Nasal cavity respiratory epithelium epithelial cell of viscerocranial mucosa (primary cell): ENCODE results near the gene SAFB2. TPM values are rescaled to one million over a fixed set of nuclear protein-coding genes. Genes with fewer than 3 reads are reported as not detected.

ENCODE experiments used
- total RNA-seq: library from RNA; depleted of rRNA; stranded (reverse); fragments of >200 nt; gene quantifications from 2 replicates; pipeline ENCODE4 v1.2.3, GENCODE V29; 2014

SAFB2 gene
- 31.8 and 41.9 TPM in 2 replicates for total RNA-seq

DNA sequence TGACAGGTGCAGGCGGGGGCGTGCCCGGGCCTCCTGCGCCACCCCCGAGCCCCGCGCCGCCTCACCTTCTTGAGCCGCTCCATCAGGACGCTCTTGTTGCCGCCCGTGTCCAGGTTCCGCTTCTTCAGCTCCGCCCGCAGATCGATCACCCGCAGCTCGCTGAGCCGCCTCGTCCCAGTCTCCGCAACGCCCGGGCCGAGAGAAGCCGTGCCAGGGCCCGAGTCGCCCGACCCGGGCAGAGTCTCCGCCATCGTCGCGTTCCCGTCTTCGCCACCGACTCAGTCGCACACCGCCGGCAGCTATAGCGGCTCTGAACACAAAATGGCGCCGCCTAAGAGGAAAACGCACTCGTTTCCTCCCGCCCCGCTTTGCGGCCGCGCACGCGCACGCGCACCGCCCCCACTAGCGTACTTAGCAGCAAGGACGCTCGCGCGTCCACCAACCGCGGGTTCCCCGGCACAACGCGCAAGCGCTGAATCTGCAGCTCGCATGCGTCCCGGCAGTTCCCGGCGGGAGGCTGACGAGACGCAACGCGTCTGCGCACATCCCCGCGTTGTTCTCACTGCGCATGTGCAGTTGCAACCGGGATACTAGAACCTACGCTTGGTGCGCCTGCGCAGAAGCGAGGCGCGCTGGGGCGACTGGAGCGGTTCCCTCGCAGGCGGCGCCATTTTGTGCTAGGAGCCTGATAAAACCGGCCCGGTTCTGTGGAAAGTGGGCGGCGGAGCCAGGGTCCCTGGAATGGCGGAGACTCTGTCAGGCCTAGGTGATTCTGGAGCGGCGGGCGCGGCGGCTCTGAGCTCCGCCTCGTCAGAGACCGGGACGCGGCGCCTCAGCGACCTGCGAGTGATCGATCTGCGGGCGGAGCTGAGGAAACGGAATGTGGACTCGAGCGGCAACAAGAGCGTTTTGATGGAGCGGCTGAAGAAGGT lies at the start of gene SAFB2, which contains the start of gene SAFB:
Gene SAFB2 (minus strand): TSS at position 312 of the 932 bp plus-strand sequence. CDS start 61 bp downstream, at position 251.
Gene SAFB (plus strand): TSS at position 619 of the 932 bp plus-strand sequence. CDS start 123 bp downstream, at position 742.

DNA sequence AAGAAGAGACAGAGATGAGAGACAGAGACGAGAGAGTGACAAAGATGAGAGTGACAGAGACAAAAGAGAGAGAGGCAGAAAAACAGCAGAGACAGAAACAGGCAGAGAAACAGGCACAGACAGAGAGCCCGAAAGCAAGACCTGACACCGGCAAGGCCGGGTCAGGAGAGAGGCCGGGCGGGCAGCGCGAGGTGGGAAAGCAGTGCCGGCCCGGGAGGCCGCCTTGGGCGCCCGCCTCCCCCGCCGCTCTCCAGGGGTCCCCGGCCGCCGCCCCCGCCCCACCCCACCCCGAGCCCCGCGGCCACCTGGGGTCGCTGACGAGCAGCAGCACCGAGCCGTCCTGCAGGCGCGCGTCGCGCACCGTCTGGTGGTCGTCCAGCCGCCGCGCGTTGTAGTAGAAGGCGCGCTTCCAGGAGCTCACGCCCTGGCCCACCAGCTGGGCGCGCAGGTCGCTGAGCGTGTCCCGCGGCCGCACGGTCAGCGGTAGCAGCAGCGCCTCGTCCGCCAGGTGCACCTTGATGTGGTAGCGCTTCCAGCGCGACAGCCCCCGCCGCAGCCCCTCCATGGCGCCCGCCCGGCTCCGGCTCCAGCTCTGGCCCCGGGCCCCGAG lies 55.1 kb downstream of the SAFB2 start, which contains the start of gene TINCR:
Gene TINCR (minus strand): TSS at position 594 of the 610 bp plus-strand sequence.

Other genes starting within 250 kb of the SAFB2 start
- gene ZNRF4, start 167.4 kb downstream of the SAFB2 start, total RNA-seq, result not detected in 2 replicates
- gene TINCR, start 54.8 kb downstream of the SAFB2 start, total RNA-seq, result 6.9 and 14.0 TPM in 2 replicates
- 71.1 and 97.0 TPM in 2 replicates for gene SAFB, start 307 bp upstream of the SAFB2 start, total RNA-seq
- gene MICOS13, start 57.7 kb upstream of the SAFB2 start, total RNA-seq, result 16.6 and 30.8 TPM in 2 replicates
- gene HSD11B1L, start 58.3 kb upstream of the SAFB2 start, total RNA-seq, result 5.1 and 10.4 TPM in 2 replicates
- 351 and 752 TPM in 2 replicates for gene RPL36, start 67.5 kb upstream of the SAFB2 start, total RNA-seq
- gene LONP1, start 97.4 kb upstream of the SAFB2 start, total RNA-seq, result 216 and 221 TPM in 2 replicates
- not detected in 2 replicates for gene CATSPERD, start 97.9 kb upstream of the SAFB2 start, total RNA-seq
- 0.34 and 0.50 TPM in 2 replicates for gene PRR22, start 162.0 kb upstream of the SAFB2 start, total RNA-seq
- gene DUS3L, start 168.4 kb upstream of the SAFB2 start, total RNA-seq, result 29.2 and 41.4 TPM in 2 replicates
- gene NRTN, start 182.3 kb upstream of the SAFB2 start, total RNA-seq, result 0.28 and 0.68 TPM in 2 replicates
- 1.0 and 8.1 TPM in 2 replicates for gene FUT6, start 216.9 kb upstream of the SAFB2 start, total RNA-seq
- 14.2 and 18.5 TPM in 2 replicates for gene FUT3, start 228.7 kb upstream of the SAFB2 start, total RNA-seq
- gene FUT5, start 247.8 kb upstream of the SAFB2 start, total RNA-seq, result under 0.01 TPM in 1 of 2 replicates, not detected in the other